HG03175 (cell line): ENCODE measurements around the gene MIPEP.
"Not testable (repeated sequence)": the region's sequence is repeated elsewhere in the genome, so short reads cannot be mapped to it uniquely, and the experiment has no call there.

ENCODE experiments used
- ATAC-seq: cut with Tn5 transposase; IDR thresholded peaks from one replicate; pipeline ENCODE4 v1.9.1; 2021; ENCODE audit warnings: mild to moderate bottlenecking, moderate library complexity; ENCODE audit not compliant: unreplicated experiment

The MIPEP gene

GRCh38 chr13:23889615-23890607 is 711 bp upstream of the MIPEP start:
- peak; percentile 13 for ATAC-seq

DNA sequence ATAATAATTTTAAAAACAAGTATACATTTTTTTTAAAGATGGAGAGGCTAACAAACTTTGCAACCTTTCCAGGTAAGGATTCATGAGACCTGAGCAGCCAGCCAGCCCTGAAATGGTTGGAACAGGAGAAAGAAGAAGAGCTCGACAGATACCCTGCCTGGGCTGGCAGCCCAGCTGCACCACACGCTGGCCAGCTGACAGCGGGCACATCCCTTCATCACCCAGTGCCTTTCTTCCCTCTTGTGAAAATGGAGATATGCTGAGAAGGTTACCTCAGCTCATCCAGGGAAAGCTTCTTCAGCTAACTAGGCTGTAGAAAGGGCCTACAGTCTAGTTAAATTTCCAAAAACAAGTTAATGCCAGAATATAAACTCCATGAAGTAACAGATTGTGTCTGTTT is 4.8 kb downstream of the MIPEP start:
- not testable (repeated sequence) for ATAC-seq

- no peak for ATAC-seq
Observed at GRCh38 chr13:23883255-23883654, 5.9 kb downstream of the MIPEP start.

GRCh38 chr13:23881402-23881800 is 7.8 kb downstream of the MIPEP start:
- ATAC-seq: not testable (repeated sequence)

DNA sequence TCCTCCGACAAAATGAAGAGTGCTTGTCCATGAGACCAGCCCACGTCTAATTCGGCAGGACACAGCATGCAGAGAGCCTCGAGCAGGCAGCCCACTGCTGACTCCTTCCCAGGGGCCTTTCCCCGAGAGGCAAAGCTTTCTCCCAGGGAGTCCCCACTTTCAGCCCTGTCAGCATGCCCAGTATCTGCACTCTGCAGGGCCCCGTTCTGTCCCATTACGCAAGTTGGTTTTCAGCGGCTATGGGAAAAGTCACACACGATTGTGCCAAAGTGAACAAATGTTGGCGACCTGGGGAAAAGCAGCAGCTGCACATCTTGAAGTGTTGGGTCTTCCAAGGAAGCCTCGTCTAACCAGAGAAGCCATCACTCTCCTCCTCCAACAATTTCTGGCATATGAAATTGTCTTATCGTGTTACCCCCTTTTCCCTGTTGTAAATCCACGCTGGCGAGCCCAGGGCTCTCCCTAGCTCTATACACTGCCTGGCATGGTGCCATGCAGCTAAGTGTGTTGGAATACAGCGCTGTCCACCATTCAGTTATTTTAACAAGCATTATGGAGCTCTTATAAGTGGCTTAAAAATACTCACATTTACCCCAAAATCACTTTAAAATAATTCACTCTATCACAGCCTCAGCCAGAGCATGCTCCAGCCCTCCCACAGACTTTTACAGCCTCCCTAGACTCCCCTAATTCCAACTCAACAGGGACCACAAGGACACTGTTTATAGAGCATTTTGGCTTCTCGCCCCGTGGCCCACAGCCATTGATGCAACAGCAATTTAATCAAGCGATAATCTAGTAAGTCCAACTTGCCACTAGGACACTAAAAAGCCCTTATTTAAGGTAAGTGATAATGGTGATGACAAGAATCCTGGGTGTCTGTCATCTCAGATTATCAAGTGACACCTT is 8.5 kb downstream of the MIPEP start:
- ATAC-seq: not testable (repeated sequence)

GRCh38 chr13:23877286-23877685 is 11.9 kb downstream of the MIPEP start:
- ATAC-seq: no peak

DNA sequence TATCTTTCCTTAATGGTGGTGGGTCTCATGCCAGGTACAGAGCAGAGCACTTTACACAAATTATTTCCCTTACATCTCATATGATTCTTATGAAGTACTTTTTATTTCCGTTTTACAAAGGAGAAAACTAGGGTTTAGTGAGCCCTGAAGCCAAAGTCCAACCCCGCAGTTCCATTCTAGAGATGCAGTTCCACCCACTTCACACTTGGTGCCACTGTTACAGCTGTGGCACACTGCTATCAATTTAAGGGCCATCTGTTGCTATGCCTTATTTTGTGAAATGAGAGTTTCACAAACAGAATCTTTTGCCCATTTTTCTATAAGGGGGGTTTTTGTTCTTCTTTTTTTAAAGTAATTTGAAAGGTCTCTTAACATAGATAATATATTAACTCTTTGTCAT is 12.9 kb downstream of the MIPEP start:
- peak; percentile 70 for ATAC-seq

GRCh38 chr13:23871616-23872220 is 17.5 kb downstream of the MIPEP start:
- ATAC-seq: no peak

- ATAC-seq: no peak
Observed at GRCh38 chr13:23870356-23871140, 18.7 kb downstream of the MIPEP start.

- ATAC-seq: no peak
Observed at GRCh38 chr13:23868521-23868920, 20.7 kb downstream of the MIPEP start.

DNA sequence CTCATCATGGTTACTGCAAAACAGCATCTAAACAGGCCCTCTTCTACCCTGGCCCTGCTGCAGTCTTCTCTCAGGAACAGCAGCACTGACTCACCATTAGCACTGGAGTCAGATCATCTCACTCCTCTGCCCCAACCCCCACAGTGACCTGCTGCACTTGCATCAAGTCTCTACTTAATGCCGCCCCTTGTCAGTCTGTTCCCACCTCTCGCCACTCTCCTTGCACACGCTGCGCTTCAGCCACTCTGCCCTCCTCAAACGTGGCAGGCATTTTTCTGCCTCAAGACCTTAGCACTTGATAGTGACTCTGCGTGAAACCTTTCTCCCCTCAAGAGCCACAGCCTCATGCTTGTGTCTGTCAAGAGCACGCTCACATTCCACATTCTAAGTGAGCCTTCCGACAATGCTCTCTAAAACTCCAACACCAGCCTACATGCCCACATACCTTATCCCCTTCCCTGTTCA is 22.1 kb downstream of the MIPEP start:
- ATAC-seq: no peak

- no peak for ATAC-seq
Observed at GRCh38 chr13:23866420-23867026, 22.7 kb downstream of the MIPEP start.

DNA sequence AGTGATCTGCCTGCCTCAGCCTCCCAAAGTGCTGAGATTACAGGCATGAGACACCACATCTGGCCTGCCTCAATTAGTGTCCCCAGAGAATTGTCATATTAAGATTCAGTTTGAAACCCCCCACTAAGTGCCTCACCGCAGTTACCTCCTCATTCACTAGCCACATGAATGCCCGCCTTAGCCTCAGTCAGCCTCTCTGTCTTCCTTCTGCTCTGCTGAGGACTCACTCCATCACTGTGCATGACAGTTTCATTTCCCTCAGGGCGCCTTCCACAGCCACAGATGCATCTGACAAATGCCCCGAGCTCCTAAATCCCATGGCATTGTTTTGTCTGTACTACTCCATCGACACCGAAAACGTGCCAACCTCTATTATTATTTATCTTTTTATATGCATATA is 23.3 kb downstream of the MIPEP start:
- ATAC-seq: no peak

DNA sequence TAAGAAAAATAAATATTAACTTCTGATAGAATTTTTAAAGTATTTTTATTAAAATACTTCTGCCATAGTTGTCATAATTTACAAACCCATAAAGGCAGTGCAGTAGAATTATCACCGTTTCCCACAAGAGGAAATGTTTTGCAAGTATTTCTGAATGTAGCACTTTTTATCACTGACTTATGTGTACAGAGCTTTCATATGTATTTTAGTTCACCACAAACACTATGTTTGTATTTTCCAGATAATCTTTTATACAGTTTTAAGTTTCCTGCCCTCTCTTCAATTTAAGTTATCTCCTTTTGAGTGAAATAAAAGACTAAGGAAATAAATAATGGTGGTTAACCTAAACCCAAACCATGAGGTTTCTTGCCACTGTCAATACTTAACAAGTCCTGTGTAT is 24.2 kb downstream of the MIPEP start:
- no peak for ATAC-seq

DNA sequence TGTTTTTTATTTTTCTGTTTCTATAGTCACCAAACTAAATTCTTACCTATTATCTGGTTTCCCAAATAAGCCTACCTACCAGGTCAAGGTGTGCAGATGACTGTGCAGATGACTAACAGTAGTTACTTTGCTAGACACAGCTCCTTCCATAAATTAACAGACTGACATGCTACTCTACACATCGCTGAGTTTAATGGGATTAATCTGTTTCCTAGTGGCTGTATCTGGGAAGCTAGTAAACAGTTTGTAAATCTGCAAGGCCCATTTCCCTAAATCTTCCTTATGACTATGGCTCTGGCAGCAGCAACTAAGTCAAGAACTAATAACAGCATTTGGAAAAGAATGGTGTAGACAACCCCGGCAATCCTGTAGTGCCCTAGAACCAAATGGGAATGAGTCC is 27.9 kb downstream of the MIPEP start:
- ATAC-seq: no peak

DNA sequence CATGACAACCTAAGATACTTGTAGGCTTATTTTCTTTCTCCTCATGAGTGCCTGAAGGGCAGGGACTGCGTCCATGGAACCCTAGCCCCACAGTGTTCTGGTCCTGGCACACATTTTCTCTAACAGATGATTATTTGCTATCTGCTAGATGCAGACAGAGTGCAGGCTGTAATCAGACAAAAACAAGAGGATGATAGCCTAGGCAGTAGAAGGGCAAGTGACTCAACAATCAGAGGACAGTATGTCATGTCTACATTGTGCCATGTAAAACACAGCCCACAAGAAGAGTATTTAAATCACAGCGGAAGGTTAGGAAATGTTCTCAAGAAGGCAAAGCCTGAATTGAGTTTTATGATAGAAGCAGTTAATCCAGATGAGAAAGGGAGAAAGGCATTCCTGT is 29.3 kb downstream of the MIPEP start:
- no peak for ATAC-seq

- no peak for ATAC-seq
Observed at GRCh38 chr13:23859455-23859854, 29.7 kb downstream of the MIPEP start.

- no peak for ATAC-seq
Observed at GRCh38 chr13:23858546-23858945, 30.7 kb downstream of the MIPEP start.

- no peak for ATAC-seq
Observed at GRCh38 chr13:23856008-23856750, 33.0 kb downstream of the MIPEP start.
